GM23338 (cell line): Measurements from ENCODE around the gene RAB11FIP2. TPM values are rescaled to one million over a fixed set of nuclear protein-coding genes. Genes with fewer than 3 reads are reported as not detected.

Source experiments
- ATAC-seq: fragments of 200-7000 bp; cut with Tn5 transposase; 3 replicates; pipeline ENCODE4 v1.9.1; 2020
- DNase-seq: peaks from one replicate; pipeline ENCODE4 v3.0.0-alpha.2; 2015; ENCODE audit warnings: low spot score
- H2AFZ ChIP-seq: fragments of 200-600 bp; sonication (generic); 2 replicates; pipeline ENCODE4 v1.8.0; 2016; ENCODE audit warnings: antibody characterized with exemption, mild to moderate bottlenecking, moderate library complexity
- H3F3A ChIP-seq: fragments of 200-600 bp; sonication (generic); replicated peaks from 2 replicates; pipeline ENCODE4 v1.8.0; 2017; ENCODE audit warnings: antibody characterized with exemption, mixed run types, low read depth
- H3K27ac ChIP-seq: fragments of 200-600 bp; sonication (generic); 2 replicates; pipeline ENCODE4 v1.6.1; 2016; ENCODE audit warnings: low read depth
- H3K27me3 ChIP-seq: fragments of 200-600 bp; sonication (generic); 2 replicates; pipeline ENCODE4 v1.8.0; 2016; ENCODE audit warnings: mild to moderate bottlenecking, mixed run types, moderate library complexity; ENCODE audit not compliant: insufficient read depth
- H3K36me3 ChIP-seq: fragments of 200-600 bp; sonication (generic); 2 replicates; pipeline ENCODE4 v1.8.0; 2016; ENCODE audit warnings: mild to moderate bottlenecking; ENCODE audit not compliant: insufficient read depth
- H3K4me1 ChIP-seq: fragments of 200-600 bp; sonication (generic); 2 replicates; pipeline ENCODE4 v1.8.0; 2016; ENCODE audit warnings: mild to moderate bottlenecking, moderate library complexity; ENCODE audit not compliant: insufficient read depth
- H3K4me2 ChIP-seq: fragments of 200-600 bp; sonication (generic); 2 replicates; pipeline ENCODE4 v1.7.1; 2017; ENCODE audit warnings: mixed run types
- H3K4me3 ChIP-seq: fragments of 200-600 bp; sonication (generic); 2 replicates; pipeline ENCODE4 v1.6.1; 2016; ENCODE audit warnings: mixed run types
- H3K79me2 ChIP-seq: fragments of 200-600 bp; sonication (generic); replicated peaks from 2 replicates; pipeline ENCODE4 v1.8.0; 2017; ENCODE audit warnings: mild to moderate bottlenecking; ENCODE audit not compliant: insufficient read depth
- H3K9me2 ChIP-seq: fragments of 200-600 bp; sonication (generic); 2 replicates; pipeline ENCODE4 v1.8.0; 2017; ENCODE audit not compliant: insufficient read depth
- H4K20me1 ChIP-seq: fragments of 200-600 bp; sonication (generic); replicated peaks from 2 replicates; pipeline ENCODE4 v1.8.0; 2017; ENCODE audit warnings: mild to moderate bottlenecking; ENCODE audit not compliant: insufficient read depth
- H3K27ac Mint-ChIP-seq: 2 replicates; pipeline ENCODE4 v1.8.0; 2020; ENCODE audit warnings: inconsistent platforms, mild to moderate bottlenecking, moderate library complexity, mixed read lengths
- H3K27me3 Mint-ChIP-seq: 3 replicates; pipeline ENCODE4 v1.8.0; 2022; ENCODE audit warnings: low read depth, mild to moderate bottlenecking, moderate library complexity, mixed read lengths, inconsistent platforms; ENCODE audit not compliant: insufficient read depth, poor library complexity
- H3K36me3 Mint-ChIP-seq: 3 replicates; pipeline ENCODE4 v1.8.0; 2021; ENCODE audit warnings: low read depth, mild to moderate bottlenecking, inconsistent platforms, moderate library complexity, mixed read lengths
- H3K4me1 Mint-ChIP-seq: 3 replicates; pipeline ENCODE4 v1.8.0; 2020; ENCODE audit warnings: mild to moderate bottlenecking, inconsistent platforms, mixed read lengths
- H3K4me3 Mint-ChIP-seq: 3 replicates; pipeline ENCODE4 v1.8.0; 2021; ENCODE audit warnings: moderate library complexity, mild to moderate bottlenecking, inconsistent platforms, mixed read lengths
- H3K9me3 Mint-ChIP-seq: 3 replicates; pipeline ENCODE4 v1.8.0; 2020; ENCODE audit warnings: moderate library complexity, mild to moderate bottlenecking, inconsistent platforms, mixed read lengths
- CREB1 ChIP-seq: fragments of 250-450 bp; sonication (Bioruptor Pico); IDR thresholded peaks from 2 replicates; pipeline ENCODE4 v1.5.0; 2020; ENCODE audit warnings: low read depth, mild to moderate bottlenecking, moderate library complexity
- EZH2 ChIP-seq: fragments of 200-600 bp; sonication (generic); IDR thresholded peaks from one replicate; pipeline ENCODE4 v1.8.0; 2017; ENCODE audit warnings: antibody characterized with exemption, mild to moderate bottlenecking, low read depth; ENCODE audit not compliant: unreplicated experiment
- EZH2phosphoT487 ChIP-seq: fragments of 200-600 bp; sonication (generic); IDR thresholded peaks from one replicate; pipeline ENCODE4 v1.8.1; 2018; ENCODE audit warnings: antibody characterized with exemption; ENCODE audit not compliant: unreplicated experiment
- NANOG ChIP-seq: IDR thresholded peaks from 2 replicates; pipeline ENCODE4 v1.6.1; 2016; ENCODE audit warnings: antibody characterized with exemption, borderline replicate concordance
- STAT1 ChIP-seq: IDR thresholded peaks from one replicate; pipeline ENCODE4 v1.6.1; 2016; ENCODE audit warnings: antibody characterized with exemption; ENCODE audit not compliant: unreplicated experiment
- ZNF331 ChIP-seq: fragments of 250-450 bp; sonication (Bioruptor Pico); IDR thresholded peaks from 2 replicates; pipeline ENCODE4 v1.5.0; 2020; ENCODE audit warnings: low read depth, mild to moderate bottlenecking, moderate library complexity
- polyA plus RNA-seq: library from polyadenylated mRNA; unstranded; fragments of >200 nt; fragmentation: Nextera tagmentation; extraction: Ambion mirVana; gene quantifications from 2 replicates; pipeline ENCODE4 v1.2.1, GENCODE V29; 2016
- total RNA-seq: library from RNA; depleted of rRNA; stranded (reverse); fragments of >200 nt; shearing (Covaris generic); gene quantifications from 2 replicates; pipeline ENCODE4 v1.2.3, GENCODE V29; 2014
- TF ChIP-seq, protein P1 (sequence below): IDR thresholded peaks from one replicate; pipeline ENCODE4 v1.6.1; 2018; ENCODE audit warnings: antibody characterized with exemption; ENCODE audit not compliant: unreplicated experiment
- TF ChIP-seq, protein P2 (sequence below), 2 experiments: fragments of 200-600 bp in 1 of 2; sonication (generic) in 1 of 2; conservative IDR thresholded peaks; 2 replicates each; pipeline versions ENCODE4 v1.5.1 to v1.6.1; 2016 to 2017; ENCODE audit warnings: antibody characterized with exemption in 2 of 2, low read depth in 2 of 2, mild to moderate bottlenecking in 2 of 2, moderate library complexity in 1 of 2

Gene RAB11FIP2
- total and polyA plus RNA-seq, 2 experiments from 2014 or later: 16.1 to 17.6 TPM

DNA sequence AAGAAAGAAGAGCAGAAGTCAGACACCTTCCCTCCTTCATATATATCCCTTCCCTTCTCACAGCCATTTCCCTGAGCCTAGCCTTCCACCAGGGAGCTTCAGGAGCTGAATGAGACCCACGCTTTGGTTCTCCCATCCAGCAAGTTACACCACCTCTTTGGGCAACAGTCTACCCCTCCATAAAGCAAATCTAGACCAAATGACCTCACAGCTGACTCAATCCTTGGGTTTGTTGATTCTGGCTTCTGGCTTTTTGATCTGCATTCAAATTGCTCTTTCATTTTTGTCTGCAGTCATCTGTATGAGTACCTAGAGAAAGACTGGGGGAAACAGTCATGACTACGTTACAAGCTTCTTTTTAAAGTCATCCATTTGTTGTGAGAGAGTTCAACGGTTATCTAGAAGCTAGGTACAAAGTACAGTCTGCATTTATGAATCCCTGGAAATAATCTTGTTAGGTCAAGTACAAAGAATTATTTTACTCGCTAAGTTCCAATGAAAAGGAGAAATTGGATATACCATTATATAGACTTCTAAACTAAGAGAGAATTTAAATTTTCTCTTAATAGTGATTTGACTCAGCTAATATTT is 86.3 kb downstream of the RAB11FIP2 start:
- Histone ChIP-seq H3K4me3 (no peak overlapping the region), H3K4me1 (no peaks in the 10 kb centered on the region; the same call in 1 of the 2 replicates), H2AFZ (no peak overlapping the region), H4K20me1 (no peaks in the 10 kb centered on the region), H3K27me3 (no peaks in the 10 kb centered on the region), H3K79me2 (no peaks in the 10 kb centered on the region), H3K9me2 (no peaks in the 10 kb centered on the region), H3F3A (no peaks in the 10 kb centered on the region), H3K4me2 (no peak overlapping the region), H3K36me3 (no peaks in the 10 kb centered on the region), H3K27ac (no peak overlapping the region)
- no peak for TF ChIP-seq NANOG
- TF ChIP-seq, protein P1, sequence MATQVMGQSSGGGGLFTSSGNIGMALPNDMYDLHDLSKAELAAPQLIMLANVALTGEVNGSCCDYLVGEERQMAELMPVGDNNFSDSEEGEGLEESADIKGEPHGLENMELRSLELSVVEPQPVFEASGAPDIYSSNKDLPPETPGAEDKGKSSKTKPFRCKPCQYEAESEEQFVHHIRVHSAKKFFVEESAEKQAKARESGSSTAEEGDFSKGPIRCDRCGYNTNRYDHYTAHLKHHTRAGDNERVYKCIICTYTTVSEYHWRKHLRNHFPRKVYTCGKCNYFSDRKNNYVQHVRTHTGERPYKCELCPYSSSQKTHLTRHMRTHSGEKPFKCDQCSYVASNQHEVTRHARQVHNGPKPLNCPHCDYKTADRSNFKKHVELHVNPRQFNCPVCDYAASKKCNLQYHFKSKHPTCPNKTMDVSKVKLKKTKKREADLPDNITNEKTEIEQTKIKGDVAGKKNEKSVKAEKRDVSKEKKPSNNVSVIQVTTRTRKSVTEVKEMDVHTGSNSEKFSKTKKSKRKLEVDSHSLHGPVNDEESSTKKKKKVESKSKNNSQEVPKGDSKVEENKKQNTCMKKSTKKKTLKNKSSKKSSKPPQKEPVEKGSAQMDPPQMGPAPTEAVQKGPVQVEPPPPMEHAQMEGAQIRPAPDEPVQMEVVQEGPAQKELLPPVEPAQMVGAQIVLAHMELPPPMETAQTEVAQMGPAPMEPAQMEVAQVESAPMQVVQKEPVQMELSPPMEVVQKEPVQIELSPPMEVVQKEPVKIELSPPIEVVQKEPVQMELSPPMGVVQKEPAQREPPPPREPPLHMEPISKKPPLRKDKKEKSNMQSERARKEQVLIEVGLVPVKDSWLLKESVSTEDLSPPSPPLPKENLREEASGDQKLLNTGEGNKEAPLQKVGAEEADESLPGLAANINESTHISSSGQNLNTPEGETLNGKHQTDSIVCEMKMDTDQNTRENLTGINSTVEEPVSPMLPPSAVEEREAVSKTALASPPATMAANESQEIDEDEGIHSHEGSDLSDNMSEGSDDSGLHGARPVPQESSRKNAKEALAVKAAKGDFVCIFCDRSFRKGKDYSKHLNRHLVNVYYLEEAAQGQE: no peak
- TF ChIP-seq, protein P2, sequence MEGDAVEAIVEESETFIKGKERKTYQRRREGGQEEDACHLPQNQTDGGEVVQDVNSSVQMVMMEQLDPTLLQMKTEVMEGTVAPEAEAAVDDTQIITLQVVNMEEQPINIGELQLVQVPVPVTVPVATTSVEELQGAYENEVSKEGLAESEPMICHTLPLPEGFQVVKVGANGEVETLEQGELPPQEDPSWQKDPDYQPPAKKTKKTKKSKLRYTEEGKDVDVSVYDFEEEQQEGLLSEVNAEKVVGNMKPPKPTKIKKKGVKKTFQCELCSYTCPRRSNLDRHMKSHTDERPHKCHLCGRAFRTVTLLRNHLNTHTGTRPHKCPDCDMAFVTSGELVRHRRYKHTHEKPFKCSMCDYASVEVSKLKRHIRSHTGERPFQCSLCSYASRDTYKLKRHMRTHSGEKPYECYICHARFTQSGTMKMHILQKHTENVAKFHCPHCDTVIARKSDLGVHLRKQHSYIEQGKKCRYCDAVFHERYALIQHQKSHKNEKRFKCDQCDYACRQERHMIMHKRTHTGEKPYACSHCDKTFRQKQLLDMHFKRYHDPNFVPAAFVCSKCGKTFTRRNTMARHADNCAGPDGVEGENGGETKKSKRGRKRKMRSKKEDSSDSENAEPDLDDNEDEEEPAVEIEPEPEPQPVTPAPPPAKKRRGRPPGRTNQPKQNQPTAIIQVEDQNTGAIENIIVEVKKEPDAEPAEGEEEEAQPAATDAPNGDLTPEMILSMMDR (conservative IDR thresholded peaks at IDR 0.05; ENCODE audit: low read depth in 2 of 2): no peak
- no peak for TF ChIP-seq CREB1 (CRISPR knock-in tag)
- TF ChIP-seq EZH2: no peak
- H3K27ac Mint-ChIP-seq: no peak overlapping the region
- H3K27me3 Mint-ChIP-seq: peaks cover 2% of the 10 kb centered on the region
- ATAC-seq (no peak), DNase-seq (no peak)
- H3K4me3 Mint-ChIP-seq: no peak overlapping the region
- peaks cover 4% of the 10 kb centered on the region; the same call in 2 of the 3 replicates for H3K4me1 Mint-ChIP-seq
- no peaks in the 10 kb centered on the region for H3K9me3 Mint-ChIP-seq
- no peaks in the 10 kb centered on the region for H3K36me3 Mint-ChIP-seq

DNA sequence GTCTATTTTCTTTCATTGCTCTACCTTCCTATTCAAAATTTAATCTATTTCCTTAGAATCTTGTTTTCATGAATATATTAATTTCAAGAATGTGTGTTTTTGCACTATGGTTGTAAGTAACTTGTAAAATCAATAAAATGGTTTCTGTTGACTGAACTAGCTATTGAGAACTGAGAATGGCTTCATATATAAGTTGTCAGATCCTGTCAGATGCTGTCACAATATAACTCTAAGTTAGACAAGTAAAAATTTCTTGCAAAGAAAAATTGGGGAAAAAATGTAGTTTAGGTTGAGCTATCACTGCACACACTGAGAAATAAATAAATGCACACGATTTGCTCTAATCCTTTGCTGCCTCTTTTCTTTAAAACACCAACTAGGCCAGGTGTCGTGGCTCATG is 89.8 kb downstream of the RAB11FIP2 start:
- H3K4me1 ChIP-seq: no peaks in the 10 kb centered on the region; the same call in 1 of the 2 replicates
- H3K4me1 Mint-ChIP-seq: peaks cover 8% of the 10 kb centered on the region
- no peak overlapping the region for H3K4me2 ChIP-seq

More for the DNA sequence above, 89.8 kb downstream of the RAB11FIP2 start:
- Histone ChIP-seq H3K27me3 (no peaks in the 10 kb centered on the region), H3F3A (no peaks in the 10 kb centered on the region), H3K79me2 (no peaks in the 10 kb centered on the region), H3K27ac (no peak overlapping the region), H2AFZ (no peak overlapping the region), H3K9me2 (no peaks in the 10 kb centered on the region), H3K36me3 (no peaks in the 10 kb centered on the region), H3K4me3 (no peak overlapping the region), H4K20me1 (no peaks in the 10 kb centered on the region)
- DNase-seq (no peak), ATAC-seq (no peak)
- H3K27me3 Mint-ChIP-seq: peaks cover 2% of the 10 kb centered on the region
- no peak for TF ChIP-seq EZH2
- no peak for TF ChIP-seq STAT1
- no peak for TF ChIP-seq EZH2phosphoT487
- no peak for TF ChIP-seq ZNF331 (CRISPR knock-in tag)
- H3K27ac Mint-ChIP-seq: no peak overlapping the region
- H3K4me3 Mint-ChIP-seq: no peak overlapping the region
- no peaks in the 10 kb centered on the region for H3K9me3 Mint-ChIP-seq
- H3K36me3 Mint-ChIP-seq: no peaks in the 10 kb centered on the region
